WTC11 (cell line): ENCODE measurements around the gene PRRC2C. TPM values are rescaled to one million over a fixed set of nuclear protein-coding genes. Genes with fewer than 3 reads are reported as not detected.

Source experiments
- ATAC-seq: fragments of 200-7000 bp; cut with Tn5 transposase; 2 replicates; pipeline ENCODE4 v1.10.0; 2021; ENCODE audit warnings: mild to moderate bottlenecking, moderate library complexity
- CTCF ChIA-PET: fragments of 300-600 bp; sonication (Branson Sonifier 250); formaldehyde crosslinking; loops from one replicate; lab custom pipeline; 2021; ENCODE audit warnings: antibody characterized with exemption; lab: Charles Lee
- POLR2A ChIA-PET: fragments of 350-600 bp; sonication (Branson Sonifier 250); formaldehyde crosslinking; loops from one replicate; lab custom pipeline; 2021; ENCODE audit warnings: antibody characterized with exemption; lab: Charles Lee
- DNase-seq: peaks from one replicate; pipeline ENCODE4 v3.0.0; 2021; ENCODE audit warnings: low spot score
- H3K27ac Mint-ChIP-seq: 2 replicates; pipeline ENCODE4 v1.8.0; 2021; ENCODE audit warnings: mixed read lengths
- H3K27me3 Mint-ChIP-seq: 2 replicates; pipeline ENCODE4 v1.8.0; 2021; ENCODE audit warnings: low read depth, mild to moderate bottlenecking, moderate library complexity, mixed read lengths
- H3K36me3 Mint-ChIP-seq: 2 replicates; pipeline ENCODE4 v1.8.0; 2021; ENCODE audit warnings: mixed read lengths
- H3K4me1 Mint-ChIP-seq: 2 replicates; pipeline ENCODE4 v1.8.0; 2022; ENCODE audit warnings: mixed read lengths
- H3K4me3 Mint-ChIP-seq: 2 replicates; pipeline ENCODE4 v1.8.0; 2021; ENCODE audit warnings: mild to moderate bottlenecking, moderate library complexity, mixed read lengths
- H3K9me3 Mint-ChIP-seq: 2 replicates; pipeline ENCODE4 v1.8.0; 2021; ENCODE audit warnings: mixed read lengths
- ATF1 ChIP-seq: sonication (generic); formaldehyde crosslinking; IDR thresholded peaks from 2 replicates; pipeline ENCODE4 v1.8.1; 2023; ENCODE audit warnings: mild to moderate bottlenecking, moderate library complexity, missing genetic modification reagents
- CREB1 ChIP-seq: sonication (generic); formaldehyde crosslinking; IDR thresholded peaks from 2 replicates; pipeline ENCODE4 v1.8.0; 2023; ENCODE audit warnings: mild to moderate bottlenecking, missing genetic modification reagents
- CREM ChIP-seq: sonication (generic); formaldehyde crosslinking; IDR thresholded peaks from 2 replicates; pipeline ENCODE4 v1.8.1; 2022; ENCODE audit warnings: mild to moderate bottlenecking, missing genetic modification reagents, moderate library complexity
- E2F4 ChIP-seq: sonication (generic); formaldehyde crosslinking; IDR thresholded peaks from 2 replicates; pipeline ENCODE4 v1.8.1; 2022; ENCODE audit warnings: low read depth, mild to moderate bottlenecking, moderate library complexity, missing genetic modification reagents, borderline replicate concordance
- ELF4 ChIP-seq: sonication (generic); formaldehyde crosslinking; IDR thresholded peaks from 2 replicates; pipeline ENCODE4 v1.8.1; 2022; ENCODE audit warnings: low read depth, mild to moderate bottlenecking, moderate library complexity, missing genetic modification reagents
- EMX1 ChIP-seq: fragments of 250-450 bp; sonication (Bioruptor Pico); IDR thresholded peaks from 2 replicates; pipeline ENCODE4 v1.8.0; 2021; ENCODE audit warnings: mild to moderate bottlenecking
- GTF2I ChIP-seq: fragments of 250-450 bp; sonication (Bioruptor Pico); conservative IDR thresholded peaks from 2 replicates; pipeline ENCODE4 v1.4.0; 2021; ENCODE audit warnings: mild to moderate bottlenecking
- IRF2 ChIP-seq: sonication (generic); formaldehyde crosslinking; IDR thresholded peaks from 2 replicates; pipeline ENCODE4 v1.8.0; 2022; ENCODE audit warnings: low read depth, missing genetic modification reagents, borderline replicate concordance
- NR1H2 ChIP-seq: sonication (generic); formaldehyde crosslinking; IDR thresholded peaks from 2 replicates; pipeline ENCODE4 v1.9.0; 2021; ENCODE audit warnings: mild to moderate bottlenecking, moderate library complexity, missing genetic modification reagents
- PRRX2 ChIP-seq: fragments of 250-450 bp; sonication (Bioruptor Pico); IDR thresholded peaks from 2 replicates; pipeline ENCODE4 v1.8.0; 2021; ENCODE audit warnings: mild to moderate bottlenecking
- RORB ChIP-seq: fragments of 250-450 bp; sonication (Bioruptor Pico); IDR thresholded peaks from 2 replicates; pipeline ENCODE4 v1.9.0; 2021; ENCODE audit warnings: mild to moderate bottlenecking
- TEAD1 ChIP-seq: sonication (generic); formaldehyde crosslinking; IDR thresholded peaks from 2 replicates; pipeline ENCODE4 v1.8.0; 2022; ENCODE audit warnings: mild to moderate bottlenecking, missing genetic modification reagents
- ZNF232 ChIP-seq: sonication (generic); formaldehyde crosslinking; IDR thresholded peaks from 2 replicates; pipeline ENCODE4 v1.8.0; 2022; ENCODE audit warnings: mild to moderate bottlenecking, missing genetic modification reagents
- ZNF263 ChIP-seq: sonication (generic); formaldehyde crosslinking; IDR thresholded peaks from 2 replicates; pipeline ENCODE4 v1.8.1; 2022; ENCODE audit warnings: low read depth, mild to moderate bottlenecking, moderate library complexity, missing genetic modification reagents
- ZNF416 ChIP-seq: fragments of 250-450 bp; sonication (Bioruptor Pico); IDR thresholded peaks from 2 replicates; pipeline ENCODE4 v1.9.0; 2021; ENCODE audit warnings: mild to moderate bottlenecking, inconsistent platforms
- ZNF671 ChIP-seq: fragments of 250-450 bp; sonication (Bioruptor Pico); IDR thresholded peaks from 2 replicates; pipeline ENCODE4 v1.8.0; 2021; ENCODE audit warnings: mild to moderate bottlenecking
- total RNA-seq: library from RNA; stranded (reverse); gene quantifications from 3 replicates; pipeline ENCODE4 v1.2.3, GENCODE V29; 2021
- TF ChIP-seq, protein P1 (sequence below): fragments of 250-450 bp; sonication (Bioruptor Pico); IDR thresholded peaks from 2 replicates; pipeline ENCODE4 v1.9.0; 2021; ENCODE audit warnings: mild to moderate bottlenecking
- TF ChIP-seq, protein P2 (sequence below): sonication (generic); formaldehyde crosslinking; IDR thresholded peaks from 2 replicates; pipeline ENCODE4 v1.8.1; 2023; ENCODE audit warnings: mild to moderate bottlenecking, missing genetic modification reagents, borderline replicate concordance
- TF ChIP-seq, protein P3 (sequence below): sonication (generic); formaldehyde crosslinking; IDR thresholded peaks from 2 replicates; pipeline ENCODE4 v1.8.0; 2023; ENCODE audit warnings: mild to moderate bottlenecking, missing genetic modification reagents
- TF ChIP-seq, protein P4 (sequence below): sonication (generic); formaldehyde crosslinking; IDR thresholded peaks from 2 replicates; pipeline ENCODE4 v1.8.0; 2023; ENCODE audit warnings: missing genetic modification reagents
- TF ChIP-seq, protein P5 (sequence below): sonication (generic); formaldehyde crosslinking; IDR thresholded peaks from 2 replicates; pipeline ENCODE4 v1.8.1; 2022; ENCODE audit warnings: mild to moderate bottlenecking, moderate library complexity, missing genetic modification reagents
- TF ChIP-seq, protein P6 (sequence below): fragments of 250-450 bp; sonication (Bioruptor Pico); conservative IDR thresholded peaks from 2 replicates; pipeline ENCODE4 v1.9.0; 2021; ENCODE audit warnings: mild to moderate bottlenecking

The PRRC2C gene
- total RNA-seq, 1 experiment from 2014 or later = 236 TPM

- TF ChIP-seq, protein P1, sequence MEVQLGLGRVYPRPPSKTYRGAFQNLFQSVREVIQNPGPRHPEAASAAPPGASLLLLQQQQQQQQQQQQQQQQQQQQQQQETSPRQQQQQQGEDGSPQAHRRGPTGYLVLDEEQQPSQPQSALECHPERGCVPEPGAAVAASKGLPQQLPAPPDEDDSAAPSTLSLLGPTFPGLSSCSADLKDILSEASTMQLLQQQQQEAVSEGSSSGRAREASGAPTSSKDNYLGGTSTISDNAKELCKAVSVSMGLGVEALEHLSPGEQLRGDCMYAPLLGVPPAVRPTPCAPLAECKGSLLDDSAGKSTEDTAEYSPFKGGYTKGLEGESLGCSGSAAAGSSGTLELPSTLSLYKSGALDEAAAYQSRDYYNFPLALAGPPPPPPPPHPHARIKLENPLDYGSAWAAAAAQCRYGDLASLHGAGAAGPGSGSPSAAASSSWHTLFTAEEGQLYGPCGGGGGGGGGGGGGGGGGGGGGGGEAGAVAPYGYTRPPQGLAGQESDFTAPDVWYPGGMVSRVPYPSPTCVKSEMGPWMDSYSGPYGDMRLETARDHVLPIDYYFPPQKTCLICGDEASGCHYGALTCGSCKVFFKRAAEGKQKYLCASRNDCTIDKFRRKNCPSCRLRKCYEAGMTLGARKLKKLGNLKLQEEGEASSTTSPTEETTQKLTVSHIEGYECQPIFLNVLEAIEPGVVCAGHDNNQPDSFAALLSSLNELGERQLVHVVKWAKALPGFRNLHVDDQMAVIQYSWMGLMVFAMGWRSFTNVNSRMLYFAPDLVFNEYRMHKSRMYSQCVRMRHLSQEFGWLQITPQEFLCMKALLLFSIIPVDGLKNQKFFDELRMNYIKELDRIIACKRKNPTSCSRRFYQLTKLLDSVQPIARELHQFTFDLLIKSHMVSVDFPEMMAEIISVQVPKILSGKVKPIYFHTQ (CRISPR knock-in tag) = no peak
- TF ChIP-seq RORB (CRISPR knock-in tag) (no peak), NR1H2 (CRISPR knock-in tag) (no peak), ZNF416 (CRISPR knock-in tag) (no peak), ELF4 (CRISPR knock-in tag) (no peak), E2F4 (CRISPR knock-in tag) (no peak), ZNF232 (CRISPR knock-in tag) (no peak), GTF2I (CRISPR knock-in tag) (no peak)
- TF ChIP-seq, protein P2, sequence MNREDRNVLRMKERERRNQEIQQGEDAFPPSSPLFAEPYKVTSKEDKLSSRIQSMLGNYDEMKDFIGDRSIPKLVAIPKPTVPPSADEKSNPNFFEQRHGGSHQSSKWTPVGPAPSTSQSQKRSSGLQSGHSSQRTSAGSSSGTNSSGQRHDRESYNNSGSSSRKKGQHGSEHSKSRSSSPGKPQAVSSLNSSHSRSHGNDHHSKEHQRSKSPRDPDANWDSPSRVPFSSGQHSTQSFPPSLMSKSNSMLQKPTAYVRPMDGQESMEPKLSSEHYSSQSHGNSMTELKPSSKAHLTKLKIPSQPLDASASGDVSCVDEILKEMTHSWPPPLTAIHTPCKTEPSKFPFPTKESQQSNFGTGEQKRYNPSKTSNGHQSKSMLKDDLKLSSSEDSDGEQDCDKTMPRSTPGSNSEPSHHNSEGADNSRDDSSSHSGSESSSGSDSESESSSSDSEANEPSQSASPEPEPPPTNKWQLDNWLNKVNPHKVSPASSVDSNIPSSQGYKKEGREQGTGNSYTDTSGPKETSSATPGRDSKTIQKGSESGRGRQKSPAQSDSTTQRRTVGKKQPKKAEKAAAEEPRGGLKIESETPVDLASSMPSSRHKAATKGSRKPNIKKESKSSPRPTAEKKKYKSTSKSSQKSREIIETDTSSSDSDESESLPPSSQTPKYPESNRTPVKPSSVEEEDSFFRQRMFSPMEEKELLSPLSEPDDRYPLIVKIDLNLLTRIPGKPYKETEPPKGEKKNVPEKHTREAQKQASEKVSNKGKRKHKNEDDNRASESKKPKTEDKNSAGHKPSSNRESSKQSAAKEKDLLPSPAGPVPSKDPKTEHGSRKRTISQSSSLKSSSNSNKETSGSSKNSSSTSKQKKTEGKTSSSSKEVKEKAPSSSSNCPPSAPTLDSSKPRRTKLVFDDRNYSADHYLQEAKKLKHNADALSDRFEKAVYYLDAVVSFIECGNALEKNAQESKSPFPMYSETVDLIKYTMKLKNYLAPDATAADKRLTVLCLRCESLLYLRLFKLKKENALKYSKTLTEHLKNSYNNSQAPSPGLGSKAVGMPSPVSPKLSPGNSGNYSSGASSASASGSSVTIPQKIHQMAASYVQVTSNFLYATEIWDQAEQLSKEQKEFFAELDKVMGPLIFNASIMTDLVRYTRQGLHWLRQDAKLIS (CRISPR knock-in tag) = no peak
- TF ChIP-seq, all 79 proteins: peak for 0
Observed at GRCh38 chr1:171622152-171622462, 136.8 kb downstream of the PRRC2C start, which contains the start of gene MYOCOS (continued).

GRCh38 chr1:171623651-171624331 lies 138.5 kb downstream of the PRRC2C start:
- Mint-ChIP-seq H3K4me3 (no peak overlapping the region), H3K9me3 (no peaks in the 10 kb centered on the region), H3K27me3 (no peaks in the 10 kb centered on the region), H3K4me1 (peaks cover 27% of the 10 kb centered on the region), H3K36me3 (no peaks in the 10 kb centered on the region), H3K27ac (0 out of 2 replicates have a peak overlapping the region, but pooled peaks have one; percentile 36)
- DNase-seq (no peak), ATAC-seq (no peak; the same call in 1 of the 2 replicates)
- POLR2A ChIA-PET = no interaction called here
- CTCF ChIA-PET = interaction anchor here (3.0 kb wide), 1 partner anchor 21 kb away, joined by 20 read pairs; no protein-coding TSS in a partner anchor
- TF ChIP-seq, protein P3, sequence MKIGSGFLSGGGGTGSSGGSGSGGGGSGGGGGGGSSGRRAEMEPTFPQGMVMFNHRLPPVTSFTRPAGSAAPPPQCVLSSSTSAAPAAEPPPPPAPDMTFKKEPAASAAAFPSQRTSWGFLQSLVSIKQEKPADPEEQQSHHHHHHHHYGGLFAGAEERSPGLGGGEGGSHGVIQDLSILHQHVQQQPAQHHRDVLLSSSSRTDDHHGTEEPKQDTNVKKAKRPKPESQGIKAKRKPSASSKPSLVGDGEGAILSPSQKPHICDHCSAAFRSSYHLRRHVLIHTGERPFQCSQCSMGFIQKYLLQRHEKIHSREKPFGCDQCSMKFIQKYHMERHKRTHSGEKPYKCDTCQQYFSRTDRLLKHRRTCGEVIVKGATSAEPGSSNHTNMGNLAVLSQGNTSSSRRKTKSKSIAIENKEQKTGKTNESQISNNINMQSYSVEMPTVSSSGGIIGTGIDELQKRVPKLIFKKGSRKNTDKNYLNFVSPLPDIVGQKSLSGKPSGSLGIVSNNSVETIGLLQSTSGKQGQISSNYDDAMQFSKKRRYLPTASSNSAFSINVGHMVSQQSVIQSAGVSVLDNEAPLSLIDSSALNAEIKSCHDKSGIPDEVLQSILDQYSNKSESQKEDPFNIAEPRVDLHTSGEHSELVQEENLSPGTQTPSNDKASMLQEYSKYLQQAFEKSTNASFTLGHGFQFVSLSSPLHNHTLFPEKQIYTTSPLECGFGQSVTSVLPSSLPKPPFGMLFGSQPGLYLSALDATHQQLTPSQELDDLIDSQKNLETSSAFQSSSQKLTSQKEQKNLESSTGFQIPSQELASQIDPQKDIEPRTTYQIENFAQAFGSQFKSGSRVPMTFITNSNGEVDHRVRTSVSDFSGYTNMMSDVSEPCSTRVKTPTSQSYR (CRISPR knock-in tag) = no peak
- TF ChIP-seq IRF2 = no peak
- TF ChIP-seq, protein P4, sequence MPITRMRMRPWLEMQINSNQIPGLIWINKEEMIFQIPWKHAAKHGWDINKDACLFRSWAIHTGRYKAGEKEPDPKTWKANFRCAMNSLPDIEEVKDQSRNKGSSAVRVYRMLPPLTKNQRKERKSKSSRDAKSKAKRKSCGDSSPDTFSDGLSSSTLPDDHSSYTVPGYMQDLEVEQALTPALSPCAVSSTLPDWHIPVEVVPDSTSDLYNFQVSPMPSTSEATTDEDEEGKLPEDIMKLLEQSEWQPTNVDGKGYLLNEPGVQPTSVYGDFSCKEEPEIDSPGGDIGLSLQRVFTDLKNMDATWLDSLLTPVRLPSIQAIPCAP (CRISPR knock-in tag) = no peak
- TF ChIP-seq PRRX2 = no peak
- TF ChIP-seq CREM (CRISPR knock-in tag) = no peak
- TF ChIP-seq ZNF671 = no peak
- no peak for TF ChIP-seq ATF1 (CRISPR knock-in tag)
- TF ChIP-seq, protein P5, sequence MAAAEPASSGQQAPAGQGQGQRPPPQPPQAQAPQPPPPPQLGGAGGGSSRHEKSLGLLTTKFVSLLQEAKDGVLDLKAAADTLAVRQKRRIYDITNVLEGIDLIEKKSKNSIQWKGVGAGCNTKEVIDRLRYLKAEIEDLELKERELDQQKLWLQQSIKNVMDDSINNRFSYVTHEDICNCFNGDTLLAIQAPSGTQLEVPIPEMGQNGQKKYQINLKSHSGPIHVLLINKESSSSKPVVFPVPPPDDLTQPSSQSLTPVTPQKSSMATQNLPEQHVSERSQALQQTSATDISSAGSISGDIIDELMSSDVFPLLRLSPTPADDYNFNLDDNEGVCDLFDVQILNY (CRISPR knock-in tag) = no peak
- TF ChIP-seq ZNF263 (CRISPR knock-in tag) = no peak
- no peak for TF ChIP-seq CREB1
- TF ChIP-seq EMX1 (CRISPR knock-in tag) = no peak
- TF ChIP-seq, protein P6, sequence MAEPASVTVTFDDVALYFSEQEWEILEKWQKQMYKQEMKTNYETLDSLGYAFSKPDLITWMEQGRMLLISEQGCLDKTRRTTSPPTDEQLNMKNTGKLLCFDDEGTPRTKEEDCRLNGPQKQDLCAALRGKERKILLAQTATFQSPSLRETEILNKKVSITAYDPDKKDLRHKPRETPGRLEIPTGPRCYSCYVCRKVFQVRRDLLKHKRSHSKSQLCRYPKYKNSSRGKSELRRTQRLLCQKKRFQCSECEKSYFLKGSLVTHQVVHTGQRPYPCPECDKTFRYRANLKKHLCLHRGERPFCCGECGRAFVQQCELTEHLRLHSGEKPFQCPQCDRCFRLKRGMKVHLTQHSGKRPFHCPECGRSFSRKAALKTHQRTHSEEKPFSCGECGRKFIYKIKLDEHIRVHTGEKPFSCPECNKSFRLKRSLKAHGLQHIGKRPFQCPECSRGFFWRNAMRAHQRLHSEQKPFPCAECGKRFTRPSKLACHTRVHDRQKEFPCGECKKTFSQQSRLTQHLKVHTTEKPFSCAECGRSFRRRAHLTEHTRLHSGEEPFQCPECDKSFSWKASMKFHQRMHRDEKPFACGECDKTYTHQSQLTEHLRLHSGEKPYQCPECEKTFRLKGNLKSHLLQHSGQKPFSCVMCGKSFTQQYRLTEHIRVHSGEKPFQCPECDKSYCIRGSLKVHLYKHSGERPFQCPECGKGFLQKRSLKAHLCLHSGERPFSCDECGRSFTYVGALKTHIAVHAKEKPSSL = no peak
- no peak for TF ChIP-seq RORB (CRISPR knock-in tag)
- TF ChIP-seq TEAD1 (CRISPR knock-in tag) = no peak
